HG03575 (cell line): Measurements from ENCODE around the gene KIF1B.
A peak's percentile ranks its signal among the peaks of the same experiment; 100 is the strongest.

ENCODE experiments used
- ATAC-seq: cut with Tn5 transposase; IDR thresholded peaks from one replicate; pipeline ENCODE4 v1.9.1; 2021; ENCODE audit not compliant: unreplicated experiment, insufficient number of reproducible peaks, low FRiP score; ENCODE audit errors: extremely low read depth

The KIF1B gene

DNA sequence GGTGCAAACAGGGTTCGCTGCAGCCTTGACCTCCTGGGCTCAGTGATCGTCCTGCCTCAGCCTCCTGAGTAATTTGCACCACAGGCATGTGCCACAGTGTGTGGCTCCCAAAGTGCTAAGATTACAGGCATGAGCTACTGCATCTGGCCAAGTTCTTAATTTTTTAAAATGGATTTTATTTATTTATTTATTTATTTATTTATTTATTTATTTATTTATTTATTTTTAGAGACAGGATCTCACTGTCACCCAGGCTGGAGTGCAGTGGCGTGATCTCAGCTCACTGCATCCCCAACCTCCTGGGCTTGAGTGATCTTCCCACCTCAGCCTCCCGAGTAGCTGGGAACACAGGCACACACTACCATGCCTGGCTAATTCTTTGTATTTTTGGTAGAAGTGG is 54.7 kb downstream of the KIF1B start:
- no peak for ATAC-seq

DNA sequence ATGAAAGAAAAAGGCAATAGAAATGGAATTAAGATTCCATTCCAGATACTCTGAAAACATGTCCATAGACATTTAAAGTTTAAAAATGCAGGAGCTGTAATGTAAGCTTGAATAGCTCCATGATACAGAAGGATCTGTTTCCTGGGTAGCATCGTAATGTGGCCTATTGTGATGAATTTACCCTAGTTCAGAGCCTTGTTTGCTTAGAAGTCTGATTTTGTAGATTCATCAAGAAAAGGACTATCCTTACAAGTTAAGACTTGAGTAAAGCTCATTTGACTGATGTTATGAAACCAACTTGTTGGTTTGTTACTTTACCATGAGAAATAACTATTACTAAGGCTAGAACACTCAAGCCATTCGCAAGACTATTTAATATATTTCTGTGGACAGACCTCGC is 55.5 kb downstream of the KIF1B start:
- ATAC-seq: no peak

GRCh38 chr1:10267319-10267718 is 56.9 kb downstream of the KIF1B start:
- no peak for ATAC-seq

- ATAC-seq: no peak
Measured at GRCh38 chr1:10267921-10268320, 57.6 kb downstream of the KIF1B start.

DNA sequence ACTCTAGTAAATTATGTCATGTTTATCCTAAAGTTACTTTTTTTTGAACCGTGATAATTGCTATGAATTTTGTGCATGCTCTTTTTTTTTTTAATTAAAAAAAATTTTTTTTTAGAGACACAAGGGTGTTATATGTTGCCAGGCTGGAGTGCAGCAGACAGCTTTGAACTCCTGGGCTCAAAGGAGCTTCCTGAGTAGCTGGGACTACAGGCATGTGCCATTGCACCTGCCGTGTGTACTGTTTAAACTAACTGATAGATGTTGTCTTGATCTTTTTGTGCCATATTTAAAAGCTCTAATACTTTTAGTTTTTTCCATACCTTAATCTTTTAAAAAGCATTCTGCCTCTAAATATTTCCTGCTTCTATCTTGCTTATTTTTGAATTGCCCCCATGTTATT is 60.7 kb downstream of the KIF1B start:
- ATAC-seq: no peak

- ATAC-seq: no peak
Measured at GRCh38 chr1:10271869-10272268, 61.5 kb downstream of the KIF1B start.

- no peak for ATAC-seq
Measured at GRCh38 chr1:10272274-10272673, 61.9 kb downstream of the KIF1B start.

- no peak for ATAC-seq
Measured at GRCh38 chr1:10278880-10279279, 68.5 kb downstream of the KIF1B start.

DNA sequence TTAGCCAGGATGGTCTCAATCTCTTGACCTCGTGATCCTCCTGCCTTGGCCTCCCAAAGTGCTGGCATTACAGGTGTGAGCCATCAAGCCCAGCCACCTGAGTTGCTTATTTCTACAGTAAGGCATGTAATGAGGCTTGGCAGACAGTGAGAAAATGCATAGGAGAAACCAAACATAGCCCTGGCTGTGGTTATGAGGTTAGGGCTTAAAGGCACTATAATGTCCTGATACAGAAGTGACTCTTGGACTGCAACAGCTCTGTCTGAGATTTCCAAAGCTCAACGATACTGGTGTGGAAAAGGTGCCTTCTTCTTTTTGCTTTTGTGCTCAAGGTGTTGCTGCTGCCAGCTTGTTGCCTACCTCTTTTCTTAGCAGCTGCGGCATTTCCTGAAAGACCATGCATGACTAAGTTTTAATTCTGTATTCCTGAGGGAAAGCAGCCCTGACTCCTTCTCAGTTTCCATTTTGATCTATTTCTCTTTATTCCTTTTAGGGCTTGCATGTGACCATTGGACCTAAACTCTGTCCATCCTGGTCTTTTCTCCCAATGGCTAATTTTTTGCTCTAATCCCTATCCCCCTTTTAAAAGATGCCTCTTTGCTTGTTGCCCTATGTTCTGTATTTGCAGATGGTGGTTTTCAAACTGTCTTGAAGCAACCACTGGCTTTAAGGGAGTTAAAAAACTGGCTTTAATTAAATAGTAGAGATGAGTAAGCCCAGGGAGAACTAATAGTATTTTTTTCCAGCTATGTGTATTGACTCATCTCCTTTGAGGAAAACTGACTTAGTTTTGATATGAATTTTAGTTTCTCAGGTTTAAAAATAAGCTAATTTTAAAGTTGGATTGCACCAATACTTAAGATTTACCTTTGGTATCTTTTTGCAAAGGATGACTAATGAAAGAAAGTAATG is 70.3 kb downstream of the KIF1B start:
- ATAC-seq: no peak

DNA sequence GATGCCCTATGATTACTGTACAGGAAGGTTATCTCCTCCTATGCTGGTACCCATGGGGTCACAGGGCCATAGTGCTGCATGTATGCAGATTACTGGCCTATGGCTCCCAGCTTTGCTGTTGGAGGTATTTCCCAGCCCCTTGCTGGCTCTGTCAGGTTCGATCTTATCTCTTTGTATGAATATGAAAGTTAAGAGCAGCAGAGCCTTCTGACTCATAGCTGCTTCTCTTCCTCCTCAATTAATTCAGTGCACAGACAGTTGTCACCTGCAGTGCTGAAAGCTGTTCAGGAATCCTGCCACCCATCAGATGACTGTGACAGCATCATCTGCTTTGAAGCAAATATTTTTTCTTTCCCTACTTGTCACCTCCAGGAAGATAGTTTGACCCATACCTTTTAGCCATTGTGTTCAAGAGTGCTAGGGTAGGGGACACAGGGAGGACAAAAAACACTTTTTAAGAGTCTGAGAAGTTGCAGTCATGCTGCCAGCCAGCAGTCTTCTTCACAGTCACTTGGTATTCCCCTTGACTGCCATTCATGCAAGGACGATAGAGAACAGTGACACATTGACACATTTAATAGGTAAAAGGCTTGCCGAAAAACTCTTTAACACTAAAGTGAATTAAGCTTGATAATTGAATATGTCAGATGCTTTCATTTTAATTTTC is 73.1 kb downstream of the KIF1B start:
- peak; percentile 75 for ATAC-seq

DNA sequence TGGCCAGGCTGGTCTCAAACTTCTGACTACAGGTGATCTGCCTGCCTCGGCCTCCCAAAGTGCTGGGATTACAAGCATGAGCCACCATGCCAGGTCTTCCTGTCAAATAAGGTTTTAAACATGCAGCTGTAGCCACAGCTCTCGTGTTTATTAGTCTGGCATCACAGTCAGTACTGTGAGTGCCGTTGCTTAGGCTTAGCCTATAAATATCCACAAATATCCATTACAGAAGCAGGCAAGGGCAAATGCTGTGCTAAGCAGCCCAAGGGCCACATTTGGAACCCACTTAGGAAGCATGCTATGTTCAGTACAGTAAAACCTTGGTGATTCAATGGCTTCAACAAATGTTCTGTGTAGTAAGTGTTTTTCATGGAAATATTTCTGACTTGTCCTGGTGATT is 75.9 kb downstream of the KIF1B start:
- ATAC-seq: no peak

- no peak for ATAC-seq
Measured at GRCh38 chr1:10287023-10287645, 76.8 kb downstream of the KIF1B start.

- no peak for ATAC-seq
Measured at GRCh38 chr1:10288029-10288615, 77.8 kb downstream of the KIF1B start.

GRCh38 chr1:10291705-10292104 is 81.3 kb downstream of the KIF1B start:
- ATAC-seq: no peak

DNA sequence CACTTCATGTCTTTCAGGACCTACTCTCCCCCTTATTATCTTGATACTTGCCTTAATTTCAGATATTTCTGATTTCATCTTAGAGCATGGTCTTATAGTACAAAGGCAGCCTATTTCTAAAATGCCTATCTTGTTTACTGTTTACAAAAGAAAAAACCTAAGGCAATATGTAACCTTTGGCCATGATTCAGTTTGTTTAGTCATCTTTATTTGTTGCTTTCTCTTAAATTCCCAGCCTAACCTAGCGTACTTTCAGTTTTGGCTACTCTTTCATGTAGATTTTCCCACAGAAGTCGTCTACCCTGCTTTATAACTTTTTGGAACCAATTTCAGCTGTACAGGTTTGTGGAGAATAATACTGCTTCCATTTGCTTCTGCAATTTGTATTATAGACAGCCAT is 81.8 kb downstream of the KIF1B start:
- no peak for ATAC-seq

GRCh38 chr1:10295481-10296085 is 85.2 kb downstream of the KIF1B start:
- ATAC-seq: no peak

DNA sequence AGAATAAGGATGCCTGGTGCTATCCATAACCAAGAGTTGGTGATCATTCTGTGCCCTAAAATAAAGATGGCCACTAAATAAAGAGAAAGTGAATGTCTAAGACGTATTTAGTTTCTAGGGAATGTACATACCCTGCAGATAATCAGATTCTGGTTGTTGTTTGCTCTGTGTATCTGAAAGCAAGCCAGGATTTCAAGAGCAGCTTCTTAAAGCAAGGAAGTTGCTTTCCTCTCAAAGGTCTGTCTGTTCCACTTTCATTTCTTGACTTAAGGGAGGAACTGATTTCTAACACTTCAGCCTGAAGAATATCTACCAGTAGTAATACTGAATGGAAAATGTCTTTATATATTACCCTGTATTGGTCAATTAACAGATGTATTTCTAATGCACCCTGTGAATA is 88.8 kb downstream of the KIF1B start:
- no peak for ATAC-seq

DNA sequence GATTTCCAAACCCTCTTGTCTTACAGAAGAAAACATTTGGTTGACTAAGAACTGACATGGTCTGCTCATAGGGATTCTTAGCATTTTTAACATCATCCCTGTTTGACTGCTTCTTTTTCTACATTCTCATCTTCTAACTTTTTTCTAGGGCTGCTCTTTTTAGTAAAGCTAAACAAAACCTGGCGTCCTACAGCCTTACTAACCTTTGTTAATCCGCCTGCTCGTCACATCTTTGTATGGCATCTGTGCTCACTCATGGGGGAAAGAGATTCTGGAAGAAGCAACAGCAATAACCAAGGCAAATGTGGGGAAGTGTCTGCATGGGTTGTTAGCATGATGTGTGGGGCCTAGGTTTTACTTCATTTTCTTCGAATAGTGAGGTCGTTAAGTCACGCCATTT is 92.0 kb downstream of the KIF1B start:
- no peak for ATAC-seq

- no peak for ATAC-seq
Measured at GRCh38 chr1:10304295-10304694, 93.9 kb downstream of the KIF1B start.
